Fibroblast of lung (primary cell): Measurements from ENCODE around the gene PDXK. TPM values are rescaled to one million over a fixed set of nuclear protein-coding genes. Genes with fewer than 3 reads are reported as not detected.

Source experiments
- DNase-seq, 2 donors: peaks; one replicate each; pipeline versions ENCODE4 v3.0.0 to v3.0.0-alpha.2; 2010; ENCODE audit warnings: low read depth in 2 of 2
- H2AFZ ChIP-seq: 2 replicates; pipeline ENCODE4 v1.5.1; 2012; ENCODE audit warnings: low read length, control low read depth, inconsistent platforms
- H3K27ac ChIP-seq: 2 replicates; pipeline ENCODE4 v1.5.1; 2011; ENCODE audit warnings: low read length, control low read depth; ENCODE audit not compliant: insufficient read depth
- H3K27me3 ChIP-seq: 2 replicates; pipeline ENCODE4 v1.5.1; 2011; ENCODE audit warnings: mild to moderate bottlenecking, low read length; ENCODE audit not compliant: control insufficient read depth, insufficient read depth
- H3K36me3 ChIP-seq: 2 replicates; pipeline ENCODE4 v1.5.1; 2011; ENCODE audit warnings: low read length; ENCODE audit not compliant: control insufficient read depth, insufficient read depth
- H3K4me1 ChIP-seq: 2 replicates; pipeline ENCODE4 v1.5.1; 2011; ENCODE audit warnings: low read length; ENCODE audit not compliant: control insufficient read depth, insufficient read depth; ENCODE audit errors: extremely low read depth
- H3K4me2 ChIP-seq: 2 replicates; pipeline ENCODE4 v1.5.1; 2011; ENCODE audit warnings: low read length, control low read depth; ENCODE audit not compliant: insufficient read depth; ENCODE audit errors: extremely low read depth
- H3K4me3 ChIP-seq, 4 experiments: fragments of 200-600 bp in 1 of 4; sonication (generic) in 1 of 4; replicated peaks in 1 of 4; 2 replicates each; pipeline ENCODE4 v1.5.1; 2011 to 2016; ENCODE audit warnings: low read length in 4 of 4, low read depth in 3 of 4, mild to moderate bottlenecking in 3 of 4, control low read depth in 2 of 4, inconsistent platforms in 1 of 4, mixed read lengths in 1 of 4; ENCODE audit not compliant: insufficient read depth in 1 of 4; ENCODE audit errors: control extremely low read depth in 1 of 4
- H3K79me2 ChIP-seq: 2 replicates; pipeline ENCODE4 v1.5.1; 2012; ENCODE audit warnings: mild to moderate bottlenecking, low read length, inconsistent platforms; ENCODE audit not compliant: control insufficient read depth, insufficient read depth
- H3K9ac ChIP-seq: 2 replicates; pipeline ENCODE4 v1.5.1; 2011; ENCODE audit warnings: mild to moderate bottlenecking, low read length, control low read depth; ENCODE audit not compliant: insufficient read depth
- H3K9me3 ChIP-seq: 2 replicates; pipeline ENCODE4 v1.5.1; 2012; ENCODE audit warnings: low read depth, low read length; ENCODE audit not compliant: control insufficient read depth, insufficient read depth
- H4K20me1 ChIP-seq: 2 replicates; pipeline ENCODE4 v1.5.1; 2011; ENCODE audit warnings: low read length; ENCODE audit not compliant: control insufficient read depth, insufficient read depth; ENCODE audit errors: extremely low read depth
- CTCF ChIP-seq, 2 donors: IDR thresholded peaks in 1 of 2; conservative IDR thresholded peaks in 1 of 2; 1 replicate in 1 of 2; 2 replicates in 1 of 2; pipeline ENCODE4 v1.5.1; 2011 to 2012; ENCODE audit warnings: low read length in 2 of 2, control low read depth in 1 of 2, inconsistent platforms in 1 of 2, low read depth in 1 of 2, mild to moderate bottlenecking in 1 of 2
- EZH2 ChIP-seq: IDR thresholded peaks from 2 replicates; pipeline ENCODE4 v1.5.1; 2012; ENCODE audit warnings: low read length, control low read depth, mild to moderate bottlenecking; ENCODE audit errors: missing control alignments
- polyA plus RNA-seq, 2 donors: library from polyadenylated mRNA; depleted of rRNA in 1 of 2; stranded (reverse) in 1 of 2; unstranded in 1 of 2; fragments of >200 nt; gene quantifications; 2 replicates each; pipeline ENCODE4 v1.2.1, GENCODE V29; 2011 to 2012; ENCODE audit warnings: missing spikeins in 1 of 2
- total RNA-seq: library from RNA; depleted of rRNA; stranded (reverse); fragments of >200 nt; gene quantifications from 2 replicates; pipeline ENCODE4 v1.2.1, GENCODE V29; 2014

PDXK gene
- total and polyA plus RNA-seq, 2 donors (not counting 1 experiment from before 2014, with no cell fraction given) = 47.4 to 146 TPM

DNA sequence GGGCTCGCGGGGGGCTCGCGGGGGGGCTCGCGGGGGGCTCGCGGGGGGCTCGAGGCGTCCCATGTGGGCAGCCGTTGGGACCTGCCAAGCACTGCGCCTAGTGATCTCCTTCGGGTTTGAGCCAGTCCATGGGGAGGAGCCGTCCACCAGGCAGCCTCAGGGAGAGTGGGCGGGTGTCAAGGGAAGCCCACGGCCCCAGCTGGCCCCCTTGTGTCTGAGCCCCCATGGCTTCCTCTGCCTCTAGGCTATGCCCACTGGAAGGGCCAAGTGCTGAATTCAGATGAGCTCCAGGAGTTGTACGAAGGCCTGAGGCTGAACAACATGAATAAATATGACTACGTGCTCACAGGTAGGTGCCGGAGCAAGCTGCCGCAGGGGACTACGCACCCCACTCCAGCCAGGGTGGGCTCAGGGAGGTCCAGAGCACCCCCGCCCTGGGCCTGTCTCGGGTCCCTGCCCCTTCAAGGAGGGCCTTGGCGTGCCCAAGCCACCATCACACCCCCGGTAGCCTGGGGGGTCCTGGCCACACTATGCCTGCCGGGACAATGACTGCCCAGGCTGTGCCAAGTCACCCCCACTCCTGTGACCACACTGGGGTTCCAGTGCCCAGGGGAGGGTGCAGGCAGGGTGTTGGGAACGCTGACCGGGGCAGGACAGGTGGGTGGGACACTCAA, 22.6 kb downstream of the PDXK start:
- no peaks in the 10 kb centered on the region for H4K20me1 ChIP-seq
- H3K36me3 ChIP-seq = peaks cover 16% of the 10 kb centered on the region
- TF ChIP-seq CTCF (conservative IDR thresholded peaks at IDR 0.05 in 1 of 2, IDR thresholded peaks at IDR 0.05 in 1 of 2; ENCODE audit: low read depth in 1 of 2, low read length in 2 of 2) (no peak), EZH2 (no peak)
- no peaks in the 10 kb centered on the region for H3K9me3 ChIP-seq
- no peaks in the 10 kb centered on the region for H3K4me1 ChIP-seq
- H2AFZ ChIP-seq = no peak overlapping the region
- no peaks in the 10 kb centered on the region for H3K27me3 ChIP-seq
- no peak for DNase-seq
- no peak overlapping the region for H3K4me3 ChIP-seq
- H3K4me2 ChIP-seq = no peak overlapping the region
- H3K79me2 ChIP-seq = peaks cover 2% of the 10 kb centered on the region
- no peak overlapping the region for H3K27ac ChIP-seq
- no peak overlapping the region for H3K9ac ChIP-seq

GRCh38 chr21:43743947-43744346, 25.0 kb downstream of the PDXK start:
- Histone ChIP-seq H3K9me3 (no peaks in the 10 kb centered on the region), H3K4me2 (no peak overlapping the region), H3K27ac (no peak overlapping the region), H3K4me3 (no peak overlapping the region), H2AFZ (no peak overlapping the region), H4K20me1 (no peaks in the 10 kb centered on the region), H3K27me3 (no peaks in the 10 kb centered on the region), H3K9ac (no peak overlapping the region), H3K4me1 (no peaks in the 10 kb centered on the region), H3K36me3 (peaks cover 16% of the 10 kb centered on the region), H3K79me2 (no peaks in the 10 kb centered on the region)
- no peak for TF ChIP-seq EZH2
- TF ChIP-seq CTCF (conservative IDR thresholded peaks at IDR 0.05 in 1 of 2, IDR thresholded peaks at IDR 0.05 in 1 of 2; ENCODE audit: low read depth in 1 of 2, low read length in 2 of 2) = no peak
- no peak for DNase-seq

DNA sequence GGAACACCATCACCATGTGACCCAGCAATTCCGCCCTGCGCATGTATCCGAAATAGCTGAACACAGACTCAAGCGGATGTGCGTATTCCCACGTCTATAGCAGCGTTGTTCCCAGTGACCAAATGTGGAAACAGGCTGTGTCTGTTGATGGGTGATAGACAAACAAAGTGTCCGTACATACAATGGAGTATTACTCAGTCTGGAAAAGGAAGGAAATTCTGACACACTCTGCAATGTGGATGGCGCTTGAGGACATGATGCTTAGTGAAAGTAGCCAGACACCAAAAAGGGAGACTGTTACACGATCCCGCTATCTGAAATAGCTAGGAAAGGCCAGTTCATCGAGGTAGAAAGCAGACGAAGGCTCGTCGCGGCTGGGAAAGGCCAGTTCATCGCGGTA, 25.8 kb downstream of the PDXK start:
- Histone ChIP-seq H3K4me1 (no peaks in the 10 kb centered on the region), H2AFZ (no peak overlapping the region), H3K27me3 (no peaks in the 10 kb centered on the region), H3K79me2 (no peaks in the 10 kb centered on the region), H3K4me3 (no peak overlapping the region), H4K20me1 (no peaks in the 10 kb centered on the region), H3K27ac (no peak overlapping the region), H3K36me3 (peaks cover 16% of the 10 kb centered on the region), H3K9ac (no peak overlapping the region), H3K4me2 (no peak overlapping the region), H3K9me3 (no peaks in the 10 kb centered on the region)
- TF ChIP-seq CTCF (conservative IDR thresholded peaks at IDR 0.05 in 1 of 2, IDR thresholded peaks at IDR 0.05 in 1 of 2; ENCODE audit: low read depth in 1 of 2, low read length in 2 of 2) (no peak), EZH2 (no peak)
- DNase-seq = no peak
